ENCODE results near the gene VASH1.

GRCh38 chr14:76727384-76727783, 33.9 kb upstream of the VASH1 start:
- TF ChIP-seq CTCF (IDR thresholded peaks at IDR 0.05 in 8 of 11, conservative IDR thresholded peaks at IDR 0.05 in 3 of 11) (no peak), POLR2A (IDR thresholded peaks at IDR 0.05) (no peak)
